ENCODE measurements around the gene MTG2. TPM values are rescaled to one million over a fixed set of nuclear protein-coding genes. Genes with fewer than 3 reads are reported as not detected.

The MTG2 gene
- total RNA-seq, 3 donors from 2014 or later = 38.3 to 57.6 (median 49.8) TPM

DNA sequence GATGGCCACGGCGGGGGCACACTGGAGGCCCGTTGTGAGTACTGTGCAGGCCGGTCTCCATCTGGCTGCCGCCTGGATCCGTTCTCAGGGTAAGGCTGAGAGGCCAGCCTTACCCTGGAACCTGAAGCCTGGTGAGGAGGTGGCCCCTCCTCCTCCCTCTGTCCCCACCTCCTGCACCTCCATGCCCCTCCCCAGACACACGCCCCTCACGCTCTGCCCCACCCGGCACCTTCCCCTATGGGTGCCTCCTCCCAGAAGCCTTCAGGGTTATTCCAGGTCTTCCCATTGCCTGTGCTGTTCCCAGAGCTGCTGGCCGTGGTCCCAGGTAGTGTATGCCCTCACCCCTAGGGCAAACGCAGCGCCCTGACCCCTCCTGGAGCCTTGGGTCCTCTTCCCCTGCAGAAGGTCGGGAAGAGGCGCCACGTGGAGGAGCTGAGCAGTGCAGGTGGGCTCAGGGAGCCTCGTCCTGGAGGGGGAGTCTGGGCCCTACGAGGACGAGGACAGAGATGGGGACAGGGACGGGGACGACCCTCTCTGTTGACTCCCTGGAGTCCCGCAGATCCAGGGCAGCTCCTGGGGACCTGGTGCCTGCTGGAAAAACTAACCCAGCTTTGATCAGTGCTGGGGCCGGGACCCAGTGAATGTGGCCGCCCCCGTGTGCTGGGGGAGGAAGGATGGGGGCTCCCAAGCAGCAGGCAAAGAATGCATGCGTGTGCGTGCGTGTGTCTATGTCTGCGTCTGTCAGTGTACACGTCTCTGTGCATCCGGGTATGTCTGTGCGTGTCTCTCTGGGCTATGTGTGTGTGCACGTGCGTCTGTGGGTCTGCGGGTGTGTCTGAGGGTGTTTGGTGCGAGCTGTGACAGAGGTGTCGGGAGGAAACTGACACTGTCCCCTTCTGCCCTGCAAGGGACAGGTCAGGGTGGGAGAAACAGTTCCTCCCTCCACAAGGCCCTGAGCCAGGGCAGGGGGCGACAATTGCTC, 45.4 kb downstream of the MTG2 start:
- ATAC-seq (no peak), DNase-seq (no peak)
- Mint-ChIP-seq H3K4me3 (no peak overlapping the region), H3K27me3 (ENCODE audit: low read depth) (peaks cover 26% of the 10 kb centered on the region), H3K9me3 (no peaks in the 10 kb centered on the region), H3K36me3 (ENCODE audit: insufficient read depth) (no peaks in the 10 kb centered on the region), H3K4me1 (ENCODE audit: low read depth) (no peaks in the 10 kb centered on the region)

DNA sequence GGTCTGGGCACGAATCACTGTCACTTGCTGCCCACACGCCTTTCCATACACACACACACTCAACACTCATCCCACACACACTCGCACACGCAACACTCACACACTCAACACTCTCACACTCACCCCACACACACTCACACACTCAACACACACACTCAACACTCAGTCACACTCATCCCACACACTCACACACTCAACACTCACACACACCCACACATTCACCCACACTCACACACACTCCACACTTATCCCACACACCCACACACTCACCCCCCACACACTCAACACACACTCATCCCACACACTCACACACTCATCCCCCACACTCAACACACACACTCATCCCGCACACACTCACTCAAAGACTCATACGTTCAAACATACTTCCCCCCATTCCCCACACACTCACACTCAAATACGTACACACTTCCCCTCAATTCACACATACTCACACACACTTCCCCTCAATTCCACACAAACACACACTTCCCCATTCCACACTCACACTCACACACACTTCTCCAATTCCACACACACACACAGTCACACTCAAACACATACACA, 46.2 kb downstream of the MTG2 start:
- H3K36me3 Mint-ChIP-seq (ENCODE audit: insufficient read depth) = no peaks in the 10 kb centered on the region
- H3K4me3 Mint-ChIP-seq = no peak overlapping the region
- no peak for DNase-seq
- ATAC-seq = no peak
- H3K9me3 Mint-ChIP-seq = no peaks in the 10 kb centered on the region
- H3K27me3 Mint-ChIP-seq (ENCODE audit: low read depth) = peaks cover 23% of the 10 kb centered on the region
- no peaks in the 10 kb centered on the region for H3K4me1 Mint-ChIP-seq (ENCODE audit: low read depth)

DNA sequence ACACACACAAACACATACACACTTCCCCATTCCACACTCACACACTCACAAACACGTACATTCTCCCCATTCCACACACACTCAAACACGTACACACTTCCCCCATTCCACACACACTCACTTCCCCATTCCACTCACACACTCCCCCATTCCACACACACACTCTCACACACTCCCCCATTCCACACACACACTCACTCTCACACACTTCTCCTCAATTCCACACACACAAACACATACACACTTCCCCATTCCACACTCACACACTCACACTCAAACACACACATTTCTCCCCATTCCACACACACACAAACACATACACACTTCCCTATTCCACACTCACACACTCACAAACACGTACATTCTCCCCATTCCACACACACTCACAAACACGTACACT, 46.8 kb downstream of the MTG2 start:
- Mint-ChIP-seq H3K9me3 (no peaks in the 10 kb centered on the region), H3K4me1 (ENCODE audit: low read depth) (no peaks in the 10 kb centered on the region), H3K4me3 (no peak overlapping the region), H3K27me3 (ENCODE audit: low read depth) (peaks cover 17% of the 10 kb centered on the region), H3K36me3 (ENCODE audit: insufficient read depth) (no peaks in the 10 kb centered on the region)
- ATAC-seq (no peak), DNase-seq (no peak)

DNA sequence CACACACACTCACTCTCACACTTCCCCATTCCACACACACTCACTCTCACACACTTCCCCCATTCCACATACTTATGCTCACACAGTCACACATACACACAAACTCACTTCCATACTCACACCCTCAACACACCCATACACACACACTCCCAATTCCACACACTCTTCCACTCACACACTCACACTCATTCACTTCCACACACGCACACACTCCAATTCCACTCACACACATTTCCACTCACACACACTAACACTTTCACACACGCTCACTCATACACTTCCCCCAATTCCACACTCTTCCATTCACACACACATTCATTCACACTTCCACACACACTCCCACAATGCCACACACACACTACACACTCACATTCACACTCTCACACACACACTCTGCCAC, 47.4 kb downstream of the MTG2 start:
- H3K4me3 Mint-ChIP-seq = no peak overlapping the region
- peaks cover 11% of the 10 kb centered on the region for H3K27me3 Mint-ChIP-seq (ENCODE audit: low read depth)
- DNase-seq (no peak), ATAC-seq (no peak)
- H3K36me3 Mint-ChIP-seq (ENCODE audit: insufficient read depth) = no peaks in the 10 kb centered on the region
- H3K4me1 Mint-ChIP-seq (ENCODE audit: low read depth) = no peaks in the 10 kb centered on the region
- no peaks in the 10 kb centered on the region for H3K9me3 Mint-ChIP-seq

DNA sequence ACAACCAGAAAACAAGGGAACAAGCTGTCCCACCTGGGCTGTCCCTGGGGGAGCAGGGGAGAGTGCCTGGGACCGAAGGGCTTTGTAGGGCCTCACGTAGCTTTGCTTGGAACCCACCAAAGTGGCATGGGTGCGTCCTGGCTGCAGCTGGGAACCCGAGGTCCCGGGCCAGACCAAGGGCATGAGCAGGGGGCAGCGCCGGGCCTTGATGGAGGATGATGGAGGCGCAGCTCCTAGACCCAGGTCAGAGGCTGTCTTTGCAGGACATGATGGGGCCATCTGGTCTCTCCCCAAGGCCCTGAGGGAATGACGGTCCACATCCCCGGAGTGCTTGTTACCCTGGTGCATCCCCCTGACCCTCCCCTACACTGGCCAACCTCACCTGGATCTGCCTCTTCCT, 47.9 kb downstream of the MTG2 start:
- Mint-ChIP-seq H3K27me3 (ENCODE audit: low read depth) (peaks cover 7% of the 10 kb centered on the region), H3K36me3 (ENCODE audit: insufficient read depth) (no peaks in the 10 kb centered on the region), H3K4me1 (ENCODE audit: low read depth) (no peaks in the 10 kb centered on the region), H3K9me3 (no peaks in the 10 kb centered on the region), H3K4me3 (no peak overlapping the region)
- DNase-seq (no peak), ATAC-seq (no peak)

DNA sequence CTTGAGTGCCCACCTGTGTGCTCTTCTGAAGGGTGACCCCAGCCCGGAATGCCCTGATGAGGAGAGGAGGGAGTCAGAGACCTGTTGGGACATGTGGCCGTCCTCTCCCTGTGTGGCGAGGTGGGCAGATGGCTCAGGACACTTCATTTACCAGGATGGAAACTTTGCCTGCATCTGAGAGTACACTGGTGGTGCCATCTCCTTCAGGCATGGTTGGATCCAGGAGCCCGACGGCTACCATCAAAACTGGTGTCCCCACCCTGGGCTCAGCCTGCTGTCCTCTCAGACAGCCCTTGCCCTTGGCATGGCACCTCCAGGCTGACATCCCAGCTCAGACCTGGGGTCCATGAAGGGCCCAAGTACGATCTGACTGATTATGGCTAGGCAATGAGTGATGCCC, 48.5 kb downstream of the MTG2 start:
- H3K36me3 Mint-ChIP-seq (ENCODE audit: insufficient read depth) = no peaks in the 10 kb centered on the region
- ATAC-seq = no peak

DNA sequence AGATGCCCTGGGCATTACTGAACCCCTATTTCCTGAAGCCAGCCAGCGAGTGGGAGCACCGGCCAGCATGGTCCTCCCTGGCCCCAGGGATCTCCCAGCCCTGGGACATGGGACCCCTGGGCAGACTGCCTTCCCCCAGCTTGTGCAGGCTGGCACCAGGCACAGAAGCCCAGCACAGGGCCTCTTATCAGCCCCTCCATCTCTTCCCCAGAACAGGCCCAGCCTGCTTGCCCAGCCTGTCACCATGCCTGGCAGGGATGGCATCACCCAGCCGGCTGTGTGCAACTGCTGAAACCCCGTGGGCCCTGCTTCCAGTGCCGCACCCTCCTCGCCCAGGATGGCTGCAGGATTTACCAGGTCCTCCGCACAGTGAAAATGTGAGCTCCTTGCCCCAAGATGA, 49.4 kb downstream of the MTG2 start:
- Mint-ChIP-seq H3K4me3 (no peak overlapping the region), H3K36me3 (ENCODE audit: insufficient read depth) (no peaks in the 10 kb centered on the region), H3K4me1 (ENCODE audit: low read depth) (no peaks in the 10 kb centered on the region), H3K9me3 (no peaks in the 10 kb centered on the region), H3K27me3 (ENCODE audit: low read depth) (peaks cover 4% of the 10 kb centered on the region)
- DNase-seq (no peak), ATAC-seq (no peak)

More for the DNA sequence above, 48.5 kb downstream of the MTG2 start:
- H3K27me3 Mint-ChIP-seq (ENCODE audit: low read depth) = peaks cover 7% of the 10 kb centered on the region
- no peak for DNase-seq
- no peaks in the 10 kb centered on the region for H3K9me3 Mint-ChIP-seq
- no peaks in the 10 kb centered on the region for H3K4me1 Mint-ChIP-seq (ENCODE audit: low read depth)
- no peak overlapping the region for H3K4me3 Mint-ChIP-seq

DNA sequence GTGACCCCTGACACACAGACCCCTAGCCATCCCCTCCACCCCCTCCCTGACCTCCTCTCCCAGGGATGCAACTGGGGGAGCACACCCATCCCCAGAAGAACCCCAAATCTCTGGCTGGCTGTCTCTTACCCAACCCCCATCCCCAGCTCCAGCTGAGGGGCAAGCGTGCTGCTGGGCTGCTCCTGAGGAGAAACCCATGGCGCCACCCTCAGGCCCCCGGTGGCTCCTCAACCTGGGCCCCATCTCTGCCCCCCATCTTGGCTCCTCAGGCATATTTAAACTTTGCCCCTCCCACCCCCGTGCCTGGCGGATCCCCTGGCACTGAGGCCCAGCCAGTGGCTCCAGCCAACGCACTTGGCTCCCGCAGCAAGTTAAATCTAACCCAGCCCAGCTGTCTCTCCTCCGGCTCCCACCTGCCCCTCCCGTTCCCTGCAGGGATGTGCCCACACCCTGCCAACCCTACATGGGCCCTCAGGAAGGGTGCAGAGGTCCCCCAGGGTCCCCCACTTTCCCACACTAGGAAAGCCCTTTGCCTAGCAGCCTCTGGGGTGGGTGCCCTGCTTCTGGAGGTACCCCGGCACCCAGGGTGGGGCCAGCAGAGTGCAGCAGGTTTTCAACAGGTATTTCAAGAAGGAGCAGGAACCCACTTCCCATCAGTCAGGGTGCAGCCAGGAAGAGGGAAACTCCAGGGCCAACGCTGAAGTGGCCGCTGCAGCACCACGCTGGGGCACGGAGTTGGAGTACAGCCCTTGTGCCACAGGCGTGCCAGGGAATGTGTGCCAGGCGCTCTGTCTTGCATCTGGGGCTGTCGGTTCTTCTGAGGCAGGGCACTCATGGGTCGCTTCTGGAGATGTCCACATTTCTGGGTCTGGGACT, 50.2 kb downstream of the MTG2 start:
- Mint-ChIP-seq H3K27me3 (ENCODE audit: low read depth) (peaks cover 4% of the 10 kb centered on the region), H3K4me1 (ENCODE audit: low read depth) (peaks cover 5% of the 10 kb centered on the region)

DNA sequence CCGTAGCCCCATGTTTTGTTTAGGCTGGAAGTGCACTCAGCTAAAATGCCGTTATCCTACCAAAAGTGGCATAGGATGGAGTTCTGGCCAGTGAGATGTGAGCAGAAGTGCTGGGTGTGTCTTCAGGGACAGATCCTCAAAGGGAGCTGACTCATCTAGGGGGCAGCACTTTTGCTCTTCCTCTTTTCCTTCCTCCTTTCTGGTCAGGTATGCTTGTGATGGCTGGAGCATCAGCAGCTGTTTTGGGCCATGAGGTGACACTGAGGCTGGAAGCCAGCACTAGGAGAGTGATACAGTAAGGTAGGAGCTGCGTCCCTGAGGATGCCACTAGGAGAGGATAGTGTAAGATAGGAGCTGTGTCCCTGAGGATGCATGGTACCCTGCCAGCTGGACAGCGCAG, 50.9 kb downstream of the MTG2 start:
- H3K9me3 Mint-ChIP-seq = no peaks in the 10 kb centered on the region
- DNase-seq (no peak), ATAC-seq (no peak)
- H3K4me1 Mint-ChIP-seq (ENCODE audit: low read depth) = peaks cover 6% of the 10 kb centered on the region
- H3K27me3 Mint-ChIP-seq (ENCODE audit: low read depth) = peaks cover 3% of the 10 kb centered on the region
- H3K36me3 Mint-ChIP-seq (ENCODE audit: insufficient read depth) = no peaks in the 10 kb centered on the region
- no peak overlapping the region for H3K4me3 Mint-ChIP-seq

More for the DNA sequence above, 50.2 kb downstream of the MTG2 start:
- H3K4me3 Mint-ChIP-seq = no peak overlapping the region
- H3K36me3 Mint-ChIP-seq (ENCODE audit: insufficient read depth) = no peaks in the 10 kb centered on the region
- H3K9me3 Mint-ChIP-seq = no peaks in the 10 kb centered on the region
- DNase-seq (no peak), ATAC-seq (no peak)

DNA sequence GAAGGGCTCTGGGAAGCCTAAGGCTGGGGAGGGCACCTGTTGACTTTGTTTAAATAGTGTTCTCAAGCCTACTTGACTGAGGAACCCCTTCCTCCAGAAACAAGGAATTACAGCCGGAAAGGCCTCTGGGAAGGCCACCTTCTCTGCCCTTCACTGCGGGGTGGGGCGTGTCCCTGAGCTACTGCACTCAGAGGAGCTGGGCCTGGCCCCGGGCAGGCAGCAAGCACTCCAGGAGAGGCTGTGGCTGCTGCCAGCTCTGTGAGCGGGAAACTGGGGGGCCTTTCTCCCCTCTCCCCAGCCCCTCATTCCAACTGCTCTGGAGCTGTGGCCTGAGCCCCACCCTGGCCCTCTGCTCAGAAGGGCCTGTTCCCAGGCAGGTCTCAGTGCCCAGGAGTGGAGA, 51.5 kb downstream of the MTG2 start:
- no peak for ATAC-seq
- Mint-ChIP-seq H3K4me3 (no peak overlapping the region), H3K27me3 (ENCODE audit: low read depth) (peaks cover 3% of the 10 kb centered on the region), H3K36me3 (ENCODE audit: insufficient read depth) (no peaks in the 10 kb centered on the region), H3K4me1 (ENCODE audit: low read depth) (peaks cover 10% of the 10 kb centered on the region), H3K9me3 (no peaks in the 10 kb centered on the region)
- DNase-seq = no peak

DNA sequence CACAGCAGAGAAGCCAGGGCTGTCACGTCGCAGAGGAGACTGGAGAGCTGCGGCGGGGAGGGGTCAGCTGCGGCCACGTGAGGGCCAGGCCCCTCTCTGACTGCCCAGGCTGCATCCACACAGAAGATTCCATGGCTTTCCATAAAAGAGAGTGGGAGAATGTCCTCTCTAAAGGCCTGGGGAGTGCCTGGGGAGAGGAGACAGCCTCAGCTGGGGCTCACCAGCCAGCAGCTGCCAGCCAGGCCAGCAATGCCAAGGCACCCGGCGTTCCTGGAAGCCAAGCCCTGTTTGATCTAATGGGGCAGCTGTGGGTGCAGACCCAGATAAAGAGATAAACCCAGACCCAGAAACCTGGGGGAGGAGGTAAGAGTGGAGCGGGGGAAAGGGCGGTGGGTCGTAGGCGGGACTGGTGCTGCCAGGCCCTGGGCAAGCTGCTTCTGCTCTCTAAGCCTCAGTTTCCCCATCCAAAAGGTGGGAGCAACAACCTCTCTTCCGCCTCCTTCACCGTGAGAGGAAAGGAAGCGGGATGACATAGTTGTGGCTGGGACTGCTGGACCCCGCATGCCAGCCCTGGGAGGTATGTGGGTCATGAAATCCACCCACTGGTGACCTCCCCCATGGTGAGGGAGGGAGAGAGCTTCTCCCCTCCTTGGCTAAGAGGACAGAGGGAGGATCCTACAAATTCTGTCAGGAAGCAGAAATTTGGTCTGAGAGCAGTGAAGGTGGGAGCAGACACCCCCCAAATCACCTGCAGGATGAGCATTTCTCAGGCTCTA, 52.4 kb downstream of the MTG2 start:
- Mint-ChIP-seq H3K4me1 (ENCODE audit: low read depth) (peaks cover 19% of the 10 kb centered on the region), H3K36me3 (ENCODE audit: insufficient read depth) (no peaks in the 10 kb centered on the region), H3K9me3 (no peaks in the 10 kb centered on the region), H3K27me3 (ENCODE audit: low read depth) (peaks cover 3% of the 10 kb centered on the region), H3K4me3 (no peak overlapping the region)
- no peak for DNase-seq
- ATAC-seq = no peak

DNA sequence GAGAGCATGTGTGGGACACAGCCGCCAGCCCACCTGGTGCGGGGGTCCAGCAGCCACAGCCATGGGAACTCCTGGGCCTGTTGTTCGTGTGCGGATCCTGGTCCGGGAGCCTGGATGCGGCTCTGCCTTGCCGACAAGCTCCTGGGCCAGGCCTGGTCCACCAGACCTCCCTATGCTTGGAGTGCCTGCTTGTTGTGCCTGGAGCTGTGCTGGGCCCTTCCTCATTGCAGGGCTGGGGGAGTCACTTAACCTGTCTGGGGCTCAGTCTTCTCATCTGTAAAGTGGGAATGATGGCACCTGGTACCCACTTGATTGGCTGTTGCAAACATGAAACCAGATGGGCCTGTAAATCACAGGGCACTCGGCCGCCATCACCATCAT, 52.9 kb downstream of the MTG2 start:
- H3K36me3 Mint-ChIP-seq (ENCODE audit: insufficient read depth) = no peaks in the 10 kb centered on the region
- peaks cover 3% of the 10 kb centered on the region for H3K27me3 Mint-ChIP-seq (ENCODE audit: low read depth)
- peaks cover 25% of the 10 kb centered on the region for H3K4me1 Mint-ChIP-seq (ENCODE audit: low read depth)
- H3K4me3 Mint-ChIP-seq = no peak overlapping the region
- H3K9me3 Mint-ChIP-seq = no peaks in the 10 kb centered on the region
- DNase-seq (no peak), ATAC-seq (no peak)

DNA sequence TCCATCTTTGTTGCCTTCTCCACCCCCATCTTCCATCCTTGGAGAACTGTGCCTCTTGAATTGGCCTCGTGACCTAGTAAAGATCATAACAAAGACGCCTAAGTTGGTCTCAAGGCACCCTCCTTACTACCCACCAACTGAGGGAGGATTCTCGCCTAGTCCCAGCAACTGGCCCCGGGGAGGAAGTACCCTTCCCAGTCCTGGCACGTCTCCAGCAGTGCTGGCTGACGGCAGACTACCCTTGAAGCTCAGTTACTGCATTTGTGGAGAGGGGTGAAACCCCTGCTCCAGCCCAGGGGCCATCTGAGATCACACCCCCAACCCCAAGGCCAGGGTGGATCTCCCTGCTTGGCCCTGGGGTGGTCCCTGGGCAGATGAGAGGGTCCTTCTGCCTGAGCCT, 53.4 kb downstream of the MTG2 start:
- H3K9me3 Mint-ChIP-seq = no peaks in the 10 kb centered on the region
- H3K4me1 Mint-ChIP-seq (ENCODE audit: low read depth) = peaks cover 27% of the 10 kb centered on the region
- no peak for DNase-seq
- ATAC-seq = no peak
- H3K27me3 Mint-ChIP-seq (ENCODE audit: low read depth) = peaks cover 3% of the 10 kb centered on the region
- H3K4me3 Mint-ChIP-seq = no peak overlapping the region
- H3K36me3 Mint-ChIP-seq (ENCODE audit: insufficient read depth) = no peaks in the 10 kb centered on the region
